SH-SY5Y (cell line): Measurements from ENCODE around the gene ZNF414.

Source experiments
- GATA2 ChIP-seq: IDR thresholded peaks from 2 replicates; pipeline ENCODE4 v1.6.1; 2011; ENCODE audit warnings: mild to moderate bottlenecking, low read depth, low read length
- GATA3 ChIP-seq: IDR thresholded peaks from 2 replicates; pipeline ENCODE4 v1.6.1; 2011; ENCODE audit warnings: low read depth, mild to moderate bottlenecking, low read length, moderate library complexity

DNA sequence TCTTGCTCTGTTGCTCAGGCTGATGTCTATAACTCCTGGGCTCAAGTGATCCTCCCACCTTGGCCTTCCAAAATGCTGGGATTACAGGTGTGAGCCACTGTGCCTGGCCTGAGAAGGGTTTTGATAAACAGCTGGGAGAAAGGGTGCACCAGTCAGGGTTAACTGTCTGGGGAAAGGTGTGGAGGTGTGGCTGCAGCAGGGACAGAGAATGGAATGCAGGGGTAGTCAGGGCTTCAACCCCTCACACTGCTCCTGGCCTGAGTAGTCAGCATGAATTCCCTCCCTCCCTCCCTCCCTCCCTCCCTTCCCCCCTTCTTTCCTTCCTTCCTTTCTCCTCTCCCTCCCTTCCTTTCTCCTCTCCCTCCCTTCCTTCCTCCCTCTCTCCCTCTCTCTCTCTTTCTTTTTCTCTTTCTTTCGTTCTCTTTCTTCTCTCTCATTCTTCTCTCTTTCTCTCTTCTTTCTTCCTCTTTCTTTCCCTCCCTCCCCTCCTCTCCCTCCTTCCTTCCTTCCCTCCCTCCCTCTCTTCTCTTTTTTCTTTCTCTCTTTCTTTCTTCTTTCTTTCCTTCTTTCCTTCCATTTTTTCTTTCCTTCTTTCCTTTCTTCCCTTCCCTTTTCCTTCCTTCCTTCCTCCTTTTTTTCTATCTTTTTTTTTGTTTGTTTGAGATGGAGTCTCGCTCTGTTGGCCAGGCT, 47.3 kb upstream of the ZNF414 start:
- TF ChIP-seq GATA2 (no peak), GATA3 (no peak)
